Activated T-helper 1 cell treated with anti-CD3 and anti-CD28 coated beads, Interleukin-12 subunit alpha, Interleukin-12 subunit beta, Interleukin-2, Interleukin-4 antibody, amounts not matched to agents 30 ng/mL and 10 ng/mL and 1 ng/mL, durations not matched to agents 14 hours and 24 hours and 36 hours (primary cell): ENCODE data around the gene KLF16. TPM values are rescaled to one million over a fixed set of nuclear protein-coding genes. Genes with fewer than 3 reads are reported as not detected.

ENCODE experiments used
- DNase-seq: peaks from one replicate; pipeline ENCODE4 v3.0.0; 2021; ENCODE audit warnings: low spot score
- H3K27ac Mint-ChIP-seq: one replicate; pipeline ENCODE4 v1.8.0; 2021; ENCODE audit warnings: mild to moderate bottlenecking, mixed read lengths
- H3K27me3 Mint-ChIP-seq: one replicate; pipeline ENCODE4 v1.8.0; 2022; ENCODE audit warnings: mild to moderate bottlenecking, moderate library complexity, mixed read lengths; ENCODE audit not compliant: insufficient read depth
- H3K36me3 Mint-ChIP-seq: one replicate; pipeline ENCODE4 v1.8.0; 2021; ENCODE audit warnings: low read depth, mixed read lengths
- H3K4me1 Mint-ChIP-seq: one replicate; pipeline ENCODE4 v1.8.0; 2021; ENCODE audit warnings: low read depth, mixed read lengths
- H3K4me3 Mint-ChIP-seq: one replicate; pipeline ENCODE4 v1.8.0; 2021; ENCODE audit warnings: mild to moderate bottlenecking, moderate library complexity, mixed read lengths
- H3K9me3 Mint-ChIP-seq: one replicate; pipeline ENCODE4 v1.8.0; 2021; ENCODE audit warnings: mixed read lengths
- intact Hi-C: fragments of 100-400 bp; cut with micrococcal nuclease; formaldehyde crosslinking; loops from one replicate; pipeline ENCODE4 v1.15.1; 2024
- total RNA-seq: library from RNA; stranded (reverse); gene quantifications from 2 replicates; pipeline ENCODE4 v1.2.3, GENCODE V29; 2022

Gene KLF16
- total RNA-seq, 1 donor from 2014 or later, result 39.1 TPM

DNA sequence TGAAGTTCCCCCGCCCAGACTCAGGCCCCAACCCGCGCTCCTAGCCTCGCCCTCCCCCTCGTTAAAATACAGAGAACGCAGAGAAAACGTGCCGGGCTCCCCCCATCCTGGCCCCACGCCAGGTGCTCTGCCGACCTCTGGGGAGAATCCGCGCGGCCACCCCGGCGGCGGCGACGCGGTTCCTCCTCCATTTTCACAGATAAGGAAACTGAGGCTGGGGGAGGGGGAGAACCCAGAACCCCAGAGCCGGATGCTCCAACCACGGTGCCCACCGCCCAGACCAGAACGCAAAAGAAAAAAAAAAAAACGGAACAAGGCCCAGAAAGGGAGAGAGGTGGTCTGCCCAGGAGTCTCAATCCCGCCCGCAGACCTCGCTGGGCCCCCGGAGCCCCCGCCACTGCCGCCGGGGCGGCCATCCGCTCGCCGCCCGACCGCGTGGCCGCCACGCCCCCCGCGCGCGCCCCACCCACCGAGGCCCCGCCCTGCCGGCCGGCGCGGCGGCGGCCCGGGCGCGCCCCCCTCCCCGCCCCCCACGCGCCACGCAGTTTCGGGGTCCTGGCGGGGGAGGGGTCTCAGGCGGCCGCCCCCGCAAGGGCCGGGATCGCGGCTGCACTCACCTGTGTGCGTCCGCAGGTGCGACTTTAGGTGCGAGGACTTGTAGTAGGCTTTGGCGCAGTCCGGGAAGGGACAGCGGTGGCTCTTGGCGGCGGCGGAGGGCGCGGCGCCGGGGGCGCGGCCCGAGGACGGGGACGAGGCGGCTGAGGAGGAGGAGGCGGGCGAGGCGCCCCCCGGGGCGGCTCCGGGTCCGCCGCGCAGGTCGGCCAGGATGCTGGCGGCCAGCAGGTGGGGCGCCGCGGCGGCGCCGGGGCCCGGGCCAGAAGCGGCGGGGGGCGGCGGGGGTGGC, 703 bp downstream of the KLF16 start:
- peak; percentile 53 for DNase-seq
- peaks cover 2% of the 10 kb centered on the region for H3K27me3 Mint-ChIP-seq
- peaks cover 22% of the 10 kb centered on the region for H3K4me1 Mint-ChIP-seq
- H3K9me3 Mint-ChIP-seq, result no peaks in the 10 kb centered on the region
- intact Hi-C loops, result loop anchor here (1.0 to 5.0 kb wide), 5 partner anchors 7 to 613 kb away; partner anchors contain the start of genes AP3D1, DAZAP1, PCSK4 and REEP6
- peak overlapping the region; percentile 95 for H3K4me3 Mint-ChIP-seq
- H3K27ac Mint-ChIP-seq, result peak overlapping the region; percentile 95
- H3K36me3 Mint-ChIP-seq, result peaks cover 2% of the 10 kb centered on the region

DNA sequence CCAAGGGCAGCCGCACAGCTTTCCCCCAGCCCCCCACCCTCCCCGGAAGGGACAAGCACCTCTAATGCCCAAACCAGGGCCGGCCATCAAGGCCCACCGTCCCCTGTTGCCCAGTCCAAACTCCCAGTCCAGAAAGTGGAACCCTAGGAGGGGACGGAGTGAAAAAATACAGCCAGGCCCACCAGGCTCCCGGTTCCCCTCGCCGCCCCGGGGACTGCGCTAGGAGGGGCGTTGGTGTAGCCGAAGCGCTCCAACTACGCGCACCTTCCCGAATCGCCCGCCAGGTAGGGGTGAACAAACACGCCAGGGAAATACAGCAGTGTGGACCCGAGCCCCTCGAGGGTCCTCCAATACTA, 1.3 kb downstream of the KLF16 start:
- Mint-ChIP-seq H3K36me3 (peaks cover 2% of the 10 kb centered on the region), H3K27me3 (peaks cover 2% of the 10 kb centered on the region), H3K9me3 (no peaks in the 10 kb centered on the region), H3K27ac (peak overlapping the region; percentile 95), H3K4me3 (peak overlapping the region; percentile 95), H3K4me1 (peaks cover 22% of the 10 kb centered on the region)
- intact Hi-C loops, result loop anchor here (5.0 kb wide), 3 partner anchors 290 to 455 kb away; partner anchors contain the start of genes AP3D1, DAZAP1, PCSK4 and REEP6
- no peak for DNase-seq

- H3K27ac Mint-ChIP-seq, result peak overlapping the region; percentile 68
- no peaks in the 10 kb centered on the region for H3K9me3 Mint-ChIP-seq
- peaks cover 2% of the 10 kb centered on the region for H3K27me3 Mint-ChIP-seq
- intact Hi-C loops, result loop anchor here (5.0 kb wide), 3 partner anchors 291 to 454 kb away; partner anchors contain the start of genes AP3D1, DAZAP1, PCSK4 and REEP6
- peak overlapping the region; percentile 95 for H3K4me3 Mint-ChIP-seq
- DNase-seq, result no peak
- H3K4me1 Mint-ChIP-seq, result peaks cover 22% of the 10 kb centered on the region
- H3K36me3 Mint-ChIP-seq, result peaks cover 2% of the 10 kb centered on the region
Measured at GRCh38 chr19:1861599-1862031, 1.8 kb downstream of the KLF16 start.

GRCh38 chr19:1860821-1861598, 2.4 kb downstream of the KLF16 start:
- no peak for DNase-seq
- Mint-ChIP-seq H3K4me1 (peaks cover 23% of the 10 kb centered on the region), H3K36me3 (peaks cover 2% of the 10 kb centered on the region), H3K4me3 (peak overlapping the region; percentile 95), H3K27ac (peak overlapping the region; percentile 68), H3K9me3 (no peaks in the 10 kb centered on the region), H3K27me3 (peaks cover 2% of the 10 kb centered on the region)
- intact Hi-C loops, result loop anchor here (5.0 kb wide), 3 partner anchors 291 to 454 kb away; partner anchors contain the start of genes AP3D1, DAZAP1, PCSK4 and REEP6

GRCh38 chr19:1860042-1860775, 3.2 kb downstream of the KLF16 start:
- peaks cover 2% of the 10 kb centered on the region for H3K27me3 Mint-ChIP-seq
- no peak overlapping the region for H3K27ac Mint-ChIP-seq
- H3K4me1 Mint-ChIP-seq, result peaks cover 30% of the 10 kb centered on the region
- H3K4me3 Mint-ChIP-seq, result no peak overlapping the region
- H3K36me3 Mint-ChIP-seq, result peaks cover 2% of the 10 kb centered on the region
- intact Hi-C loops, result loop anchor here (5.0 kb wide), 3 partner anchors 292 to 453 kb away; partner anchors contain the start of genes AP3D1, DAZAP1, PCSK4 and REEP6
- H3K9me3 Mint-ChIP-seq, result no peaks in the 10 kb centered on the region
- DNase-seq, result no peak

GRCh38 chr19:1859331-1859781, 4.0 kb downstream of the KLF16 start:
- Mint-ChIP-seq H3K9me3 (no peaks in the 10 kb centered on the region), H3K27me3 (peaks cover 2% of the 10 kb centered on the region), H3K36me3 (peaks cover 2% of the 10 kb centered on the region), H3K4me1 (peaks cover 36% of the 10 kb centered on the region), H3K27ac (peak overlapping the region; percentile 67), H3K4me3 (peak overlapping the region; percentile 22)
- DNase-seq, result no peak
- intact Hi-C loops, result no loop called here

GRCh38 chr19:1858412-1859081, 4.8 kb downstream of the KLF16 start:
- peaks cover 2% of the 10 kb centered on the region for H3K27me3 Mint-ChIP-seq
- peak overlapping the region; percentile 61 for H3K4me3 Mint-ChIP-seq

DNA sequence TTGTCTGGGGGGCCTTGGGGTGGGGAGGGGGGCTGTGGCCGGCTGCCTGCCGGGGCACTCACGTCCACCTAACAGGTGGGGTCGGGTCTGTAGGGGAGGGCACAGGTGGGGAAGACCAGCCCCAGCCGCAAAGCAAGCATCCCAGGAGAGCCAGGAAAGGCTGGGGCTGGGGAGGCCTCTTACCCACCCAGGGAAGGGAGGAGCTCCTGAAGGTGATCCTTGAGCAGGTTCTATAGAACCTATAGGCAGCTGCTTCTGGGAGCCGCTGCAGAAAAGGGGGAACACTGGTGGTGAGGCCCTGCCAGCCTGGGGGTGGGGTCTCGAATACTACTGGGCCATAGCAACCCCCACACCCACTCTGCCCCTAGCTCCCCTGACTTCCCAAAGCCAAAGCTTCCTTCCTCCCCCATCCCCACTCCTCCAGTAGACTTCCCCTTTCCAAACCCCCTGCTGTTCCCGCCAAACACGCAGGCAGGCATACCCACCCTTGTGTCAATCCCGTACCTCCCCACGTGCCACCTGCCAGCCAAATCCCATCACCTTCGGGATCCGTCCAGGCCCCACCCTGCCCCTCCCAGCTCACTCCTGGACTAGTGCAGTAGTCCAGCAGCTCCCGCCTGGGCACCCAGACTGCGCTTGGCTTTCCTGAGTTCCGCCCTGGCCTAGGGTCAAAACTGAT, 5.6 kb downstream of the KLF16 start:
- peak overlapping the region; percentile 67 for H3K27ac Mint-ChIP-seq
- peaks cover 43% of the 10 kb centered on the region for H3K4me1 Mint-ChIP-seq
- intact Hi-C loops, result no loop called here
- peaks cover 6% of the 10 kb centered on the region for H3K36me3 Mint-ChIP-seq
- peaks cover 2% of the 10 kb centered on the region for H3K27me3 Mint-ChIP-seq
- no peak for DNase-seq
- H3K9me3 Mint-ChIP-seq, result no peaks in the 10 kb centered on the region
- H3K4me3 Mint-ChIP-seq, result peak overlapping the region; percentile 61

More at GRCh38 chr19:1858412-1859081, 4.8 kb downstream of the KLF16 start:
- Mint-ChIP-seq H3K9me3 (no peaks in the 10 kb centered on the region), H3K36me3 (peaks cover 2% of the 10 kb centered on the region), H3K27ac (no peak overlapping the region), H3K4me1 (peaks cover 37% of the 10 kb centered on the region)
- intact Hi-C loops, result no loop called here
- no peak for DNase-seq

- Mint-ChIP-seq H3K27ac (peak overlapping the region; percentile 86), H3K4me3 (peak overlapping the region; percentile 80), H3K9me3 (no peaks in the 10 kb centered on the region), H3K27me3 (no peaks in the 10 kb centered on the region), H3K36me3 (peaks cover 6% of the 10 kb centered on the region), H3K4me1 (peaks cover 38% of the 10 kb centered on the region)
- intact Hi-C loops, result no loop called here
- DNase-seq, result peak; percentile 27
Measured at GRCh38 chr19:1856698-1857603, 6.4 kb downstream of the KLF16 start.

DNA sequence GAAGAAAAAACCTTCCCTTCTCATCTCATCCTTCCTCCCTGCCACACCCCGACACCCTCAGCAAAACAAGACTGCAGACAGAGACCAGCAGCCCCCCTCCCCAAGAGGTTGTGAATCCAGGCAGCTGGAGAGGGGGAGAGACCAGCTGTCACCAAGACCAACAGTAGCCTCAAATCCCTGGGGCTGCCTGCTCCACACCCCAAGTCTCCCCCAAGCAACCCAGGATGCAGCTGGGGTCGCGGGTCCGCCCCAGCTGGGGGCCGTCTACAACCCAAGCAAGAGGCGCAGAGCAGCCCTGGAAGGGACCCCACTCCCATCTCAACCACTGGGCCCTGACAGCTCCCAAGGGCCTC, 7.1 kb downstream of the KLF16 start:
- intact Hi-C loops, result no loop called here
- H3K9me3 Mint-ChIP-seq, result no peaks in the 10 kb centered on the region
- peak overlapping the region; percentile 80 for H3K4me3 Mint-ChIP-seq
- H3K27me3 Mint-ChIP-seq, result no peaks in the 10 kb centered on the region
- H3K27ac Mint-ChIP-seq, result peak overlapping the region; percentile 86
- peaks cover 32% of the 10 kb centered on the region for H3K4me1 Mint-ChIP-seq
- no peak for DNase-seq
- H3K36me3 Mint-ChIP-seq, result peaks cover 4% of the 10 kb centered on the region
